Measurements from ENCODE around the gene MCAM.

DNA sequence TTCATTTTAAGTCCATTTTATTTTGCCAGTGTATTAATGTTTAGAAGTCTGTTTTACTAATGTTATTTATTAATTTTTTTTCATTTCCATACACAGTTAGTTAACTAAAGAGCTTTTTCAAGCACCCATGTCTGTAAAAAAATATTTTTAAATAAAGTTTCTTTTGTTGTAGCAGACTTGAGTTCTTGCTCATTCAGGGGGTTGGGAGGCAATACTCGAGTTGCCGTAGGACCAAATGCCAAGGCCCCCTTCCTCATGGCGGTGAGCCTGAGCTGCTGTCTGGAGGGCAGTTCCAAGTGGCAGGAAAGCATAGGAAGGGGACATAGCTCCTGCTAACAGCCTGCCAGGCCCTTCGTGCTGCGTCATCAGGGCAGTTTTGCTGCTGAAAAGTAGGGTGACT is 9.0 kb downstream of the MCAM start:
- TF ChIP-seq EZH2 (IDR thresholded peaks at IDR 0.05; ENCODE audit: insufficient read depth, poor library complexity, severe bottlenecking) (no peak), EZH2phosphoT487 (IDR thresholded peaks at IDR 0.05; ENCODE audit: insufficient read depth, low read depth) (no peak)
